GM23338 (cell line): ENCODE results near the gene TTC28. TPM values are rescaled to one million over a fixed set of nuclear protein-coding genes. Genes with fewer than 3 reads are reported as not detected.

ENCODE experiments used
- ATAC-seq: fragments of 200-7000 bp; cut with Tn5 transposase; 3 replicates; pipeline ENCODE4 v1.9.1; 2020
- DNase-seq: peaks from one replicate; pipeline ENCODE4 v3.0.0-alpha.2; 2015; ENCODE audit warnings: low spot score
- H2AFZ ChIP-seq: fragments of 200-600 bp; sonication (generic); 2 replicates; pipeline ENCODE4 v1.8.0; 2016; ENCODE audit warnings: antibody characterized with exemption, mild to moderate bottlenecking, moderate library complexity
- H3F3A ChIP-seq: fragments of 200-600 bp; sonication (generic); replicated peaks from 2 replicates; pipeline ENCODE4 v1.8.0; 2017; ENCODE audit warnings: antibody characterized with exemption, mixed run types, low read depth
- H3K27ac ChIP-seq: fragments of 200-600 bp; sonication (generic); 2 replicates; pipeline ENCODE4 v1.6.1; 2016; ENCODE audit warnings: low read depth
- H3K27me3 ChIP-seq: fragments of 200-600 bp; sonication (generic); 2 replicates; pipeline ENCODE4 v1.8.0; 2016; ENCODE audit warnings: mild to moderate bottlenecking, mixed run types, moderate library complexity; ENCODE audit not compliant: insufficient read depth
- H3K36me3 ChIP-seq: fragments of 200-600 bp; sonication (generic); 2 replicates; pipeline ENCODE4 v1.8.0; 2016; ENCODE audit warnings: mild to moderate bottlenecking; ENCODE audit not compliant: insufficient read depth
- H3K4me1 ChIP-seq: fragments of 200-600 bp; sonication (generic); 2 replicates; pipeline ENCODE4 v1.8.0; 2016; ENCODE audit warnings: mild to moderate bottlenecking, moderate library complexity; ENCODE audit not compliant: insufficient read depth
- H3K4me2 ChIP-seq: fragments of 200-600 bp; sonication (generic); 2 replicates; pipeline ENCODE4 v1.7.1; 2017; ENCODE audit warnings: mixed run types
- H3K4me3 ChIP-seq: fragments of 200-600 bp; sonication (generic); 2 replicates; pipeline ENCODE4 v1.6.1; 2016; ENCODE audit warnings: mixed run types
- H3K79me2 ChIP-seq: fragments of 200-600 bp; sonication (generic); replicated peaks from 2 replicates; pipeline ENCODE4 v1.8.0; 2017; ENCODE audit warnings: mild to moderate bottlenecking; ENCODE audit not compliant: insufficient read depth
- H3K9me2 ChIP-seq: fragments of 200-600 bp; sonication (generic); 2 replicates; pipeline ENCODE4 v1.8.0; 2017; ENCODE audit not compliant: insufficient read depth
- H4K20me1 ChIP-seq: fragments of 200-600 bp; sonication (generic); replicated peaks from 2 replicates; pipeline ENCODE4 v1.8.0; 2017; ENCODE audit warnings: mild to moderate bottlenecking; ENCODE audit not compliant: insufficient read depth
- H3K27ac Mint-ChIP-seq: 2 replicates; pipeline ENCODE4 v1.8.0; 2020; ENCODE audit warnings: inconsistent platforms, mild to moderate bottlenecking, moderate library complexity, mixed read lengths
- H3K27me3 Mint-ChIP-seq: 3 replicates; pipeline ENCODE4 v1.8.0; 2022; ENCODE audit warnings: low read depth, mild to moderate bottlenecking, moderate library complexity, mixed read lengths, inconsistent platforms; ENCODE audit not compliant: insufficient read depth, poor library complexity
- H3K36me3 Mint-ChIP-seq: 3 replicates; pipeline ENCODE4 v1.8.0; 2021; ENCODE audit warnings: low read depth, mild to moderate bottlenecking, inconsistent platforms, moderate library complexity, mixed read lengths
- H3K4me1 Mint-ChIP-seq: 3 replicates; pipeline ENCODE4 v1.8.0; 2020; ENCODE audit warnings: mild to moderate bottlenecking, inconsistent platforms, mixed read lengths
- H3K4me3 Mint-ChIP-seq: 3 replicates; pipeline ENCODE4 v1.8.0; 2021; ENCODE audit warnings: moderate library complexity, mild to moderate bottlenecking, inconsistent platforms, mixed read lengths
- H3K9me3 Mint-ChIP-seq: 3 replicates; pipeline ENCODE4 v1.8.0; 2020; ENCODE audit warnings: moderate library complexity, mild to moderate bottlenecking, inconsistent platforms, mixed read lengths
- CREB1 ChIP-seq: fragments of 250-450 bp; sonication (Bioruptor Pico); IDR thresholded peaks from 2 replicates; pipeline ENCODE4 v1.5.0; 2020; ENCODE audit warnings: low read depth, mild to moderate bottlenecking, moderate library complexity
- CTCF ChIP-seq, 2 experiments: fragments of 200-600 bp in 1 of 2; sonication (generic) in 1 of 2; conservative IDR thresholded peaks; 2 replicates each; pipeline versions ENCODE4 v1.5.1 to v1.6.1; 2016 to 2017; ENCODE audit warnings: antibody characterized with exemption in 2 of 2, low read depth in 2 of 2, mild to moderate bottlenecking in 2 of 2, moderate library complexity in 1 of 2
- EZH2 ChIP-seq: fragments of 200-600 bp; sonication (generic); IDR thresholded peaks from one replicate; pipeline ENCODE4 v1.8.0; 2017; ENCODE audit warnings: antibody characterized with exemption, mild to moderate bottlenecking, low read depth; ENCODE audit not compliant: unreplicated experiment
- EZH2phosphoT487 ChIP-seq: fragments of 200-600 bp; sonication (generic); IDR thresholded peaks from one replicate; pipeline ENCODE4 v1.8.1; 2018; ENCODE audit warnings: antibody characterized with exemption; ENCODE audit not compliant: unreplicated experiment
- JUNB ChIP-seq: IDR thresholded peaks from one replicate; pipeline ENCODE4 v1.6.1; 2016; ENCODE audit warnings: antibody characterized with exemption; ENCODE audit not compliant: unreplicated experiment
- NANOG ChIP-seq: IDR thresholded peaks from 2 replicates; pipeline ENCODE4 v1.6.1; 2016; ENCODE audit warnings: antibody characterized with exemption, borderline replicate concordance
- POLR2AphosphoS5 ChIP-seq: IDR thresholded peaks from 2 replicates; pipeline ENCODE4 v1.6.1; 2016; ENCODE audit warnings: antibody characterized with exemption, low read depth
- REST ChIP-seq: IDR thresholded peaks from one replicate; pipeline ENCODE4 v1.6.1; 2018; ENCODE audit warnings: antibody characterized with exemption; ENCODE audit not compliant: unreplicated experiment
- STAT1 ChIP-seq: IDR thresholded peaks from one replicate; pipeline ENCODE4 v1.6.1; 2016; ENCODE audit warnings: antibody characterized with exemption; ENCODE audit not compliant: unreplicated experiment
- ZNF114 ChIP-seq: fragments of 250-450 bp; sonication (Bioruptor Pico); IDR thresholded peaks from 2 replicates; pipeline ENCODE4 v1.5.0; 2020; ENCODE audit warnings: mild to moderate bottlenecking, moderate library complexity
- ZNF331 ChIP-seq: fragments of 250-450 bp; sonication (Bioruptor Pico); IDR thresholded peaks from 2 replicates; pipeline ENCODE4 v1.5.0; 2020; ENCODE audit warnings: low read depth, mild to moderate bottlenecking, moderate library complexity
- ZNF462 ChIP-seq: fragments of 250-450 bp; sonication (Bioruptor Pico); IDR thresholded peaks from 2 replicates; pipeline ENCODE4 v1.5.0; 2020; ENCODE audit warnings: mild to moderate bottlenecking, moderate library complexity
- polyA plus RNA-seq: library from polyadenylated mRNA; unstranded; fragments of >200 nt; fragmentation: Nextera tagmentation; extraction: Ambion mirVana; gene quantifications from 2 replicates; pipeline ENCODE4 v1.2.1, GENCODE V29; 2016
- total RNA-seq: library from RNA; depleted of rRNA; stranded (reverse); fragments of >200 nt; shearing (Covaris generic); gene quantifications from 2 replicates; pipeline ENCODE4 v1.2.3, GENCODE V29; 2014

Gene TTC28
- total and polyA plus RNA-seq, 2 experiments from 2014 or later: 4.5 to 16.1 TPM

- no peak overlapping the region for H3K4me3 Mint-ChIP-seq
- H3K4me1 Mint-ChIP-seq: peaks cover 18% of the 10 kb centered on the region
- no peaks in the 10 kb centered on the region for H3K79me2 ChIP-seq
- no peak overlapping the region for H2AFZ ChIP-seq
- ATAC-seq (no peak), DNase-seq (no peak)
- H3K27ac ChIP-seq: no peak overlapping the region
- H3K4me2 ChIP-seq: no peak overlapping the region
- no peaks in the 10 kb centered on the region for H3F3A ChIP-seq
- no peaks in the 10 kb centered on the region for H4K20me1 ChIP-seq
- no peaks in the 10 kb centered on the region for H3K9me3 Mint-ChIP-seq
- H3K27me3 Mint-ChIP-seq: peaks cover 5% of the 10 kb centered on the region
- H3K36me3 Mint-ChIP-seq: peaks cover 3% of the 10 kb centered on the region
- H3K4me3 ChIP-seq: no peak overlapping the region
- peaks cover 11% of the 10 kb centered on the region for H3K4me1 ChIP-seq
- no peaks in the 10 kb centered on the region for H3K36me3 ChIP-seq
- H3K27ac Mint-ChIP-seq: no peak overlapping the region
- no peaks in the 10 kb centered on the region for H3K27me3 ChIP-seq
- TF ChIP-seq NANOG: no peak
- TF ChIP-seq ZNF114: no peak
- no peak for TF ChIP-seq STAT1
- no peak for TF ChIP-seq POLR2AphosphoS5
- TF ChIP-seq ZNF331 (CRISPR knock-in tag): no peak
- TF ChIP-seq EZH2phosphoT487: no peak
- TF ChIP-seq JUNB: no peak
- TF ChIP-seq REST: no peak
- no peak for TF ChIP-seq CREB1 (CRISPR knock-in tag)
- no peak for TF ChIP-seq ZNF462 (CRISPR knock-in tag)
- TF ChIP-seq EZH2: no peak
- TF ChIP-seq CTCF (conservative IDR thresholded peaks at IDR 0.05; ENCODE audit: low read depth in 2 of 2): no peak
- H3K9me2 ChIP-seq: no peaks in the 10 kb centered on the region
Measured at GRCh38 chr22:27978317-27978716, 701.3 kb downstream of the TTC28 start.
